ENCODE results near the gene UFC1.
"Not testable (repeated sequence)": the region's sequence is repeated elsewhere in the genome, so short reads cannot be mapped to it uniquely, and the experiment has no call there.

Gene UFC1

DNA sequence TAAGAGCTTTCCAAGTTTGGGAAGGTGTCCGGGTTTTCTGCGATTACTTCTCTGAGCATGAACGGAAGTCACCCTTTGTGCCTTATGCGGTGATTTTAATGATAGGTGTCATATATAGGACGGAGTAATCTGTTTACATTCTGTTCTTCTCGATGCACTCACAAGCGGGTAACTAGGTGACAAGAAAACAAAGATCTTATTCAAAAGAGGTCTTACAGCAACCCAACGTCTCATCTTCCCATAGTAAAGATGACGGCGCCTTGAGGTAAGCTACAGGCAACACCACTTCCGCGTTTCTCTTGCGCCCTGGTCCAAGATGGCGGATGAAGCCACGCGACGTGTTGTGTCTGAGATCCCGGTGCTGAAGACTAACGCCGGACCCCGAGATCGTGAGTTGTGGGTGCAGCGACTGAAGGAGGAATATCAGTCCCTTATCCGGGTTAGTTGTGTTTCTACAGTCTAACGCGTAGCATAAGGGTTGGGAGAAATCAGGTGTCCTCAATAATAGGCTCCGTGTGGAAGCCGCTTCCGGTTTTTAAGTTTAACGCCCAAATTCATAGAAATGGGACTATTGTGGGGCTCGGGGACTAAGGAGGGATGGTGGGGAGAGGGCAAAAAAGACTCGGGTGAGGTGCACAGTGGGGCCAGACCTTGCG, at the start of gene UFC1:
TSS of gene UFC1 (plus strand) at position 297 of the 656 bp plus-strand sequence. CDS start at position 317, 20 bp downstream.
- peak; percentile 83 for DNase-seq (ENCODE audit: low read depth, low spot score)

- DNase-seq (ENCODE audit: low read depth, low spot score): no peak
These were observed 47.3 kb upstream of the UFC1 start for GRCh38 chr1:161106431-161106830.

- DNase-seq (ENCODE audit: low read depth, low spot score): no peak
These were observed 42.7 kb upstream of the UFC1 start for GRCh38 chr1:161111117-161111516.

DNA sequence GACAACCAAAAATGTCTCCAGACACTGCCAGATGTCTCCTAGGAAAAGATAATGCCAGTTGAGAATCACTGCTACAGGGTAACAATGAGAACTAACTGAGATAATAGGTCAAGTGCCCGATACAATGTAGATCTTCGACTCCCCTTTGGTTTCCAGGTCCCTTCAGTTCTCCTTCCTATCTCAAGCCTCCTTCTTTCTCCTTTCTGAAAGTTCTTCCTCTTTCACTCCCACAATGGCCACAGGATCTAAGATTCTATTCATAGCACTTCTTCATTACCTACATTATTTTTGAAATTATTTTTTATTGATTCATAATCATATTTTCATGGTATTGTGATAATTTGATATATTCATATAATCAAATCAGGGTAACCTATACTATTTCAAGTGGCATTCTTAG, 42.3 kb upstream of the UFC1 start:
- DNase-seq (ENCODE audit: low read depth, low spot score): no peak

DNA sequence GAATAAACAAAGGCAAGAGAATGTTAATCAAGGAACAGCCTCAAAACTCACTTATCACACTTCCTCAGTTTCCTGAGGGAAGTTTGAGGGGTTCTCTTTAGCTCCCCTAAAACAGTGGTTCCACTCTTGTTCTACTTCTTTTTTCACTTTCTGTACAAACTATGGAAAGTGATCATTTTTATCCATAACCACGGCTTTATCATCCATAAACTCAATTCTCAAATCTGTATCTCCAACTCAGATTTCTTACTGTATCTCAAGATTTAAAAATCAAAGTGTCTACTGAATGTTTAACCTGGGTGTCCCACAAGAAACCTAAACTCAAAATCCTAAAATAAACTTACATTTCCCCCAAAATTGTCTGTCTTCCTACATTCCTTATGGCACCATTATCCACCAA, 39.9 kb upstream of the UFC1 start:
- DNase-seq (ENCODE audit: low read depth, low spot score): no peak

GRCh38 chr1:161114556-161114955, 39.2 kb upstream of the UFC1 start:
- DNase-seq (ENCODE audit: low read depth, low spot score): no peak

DNA sequence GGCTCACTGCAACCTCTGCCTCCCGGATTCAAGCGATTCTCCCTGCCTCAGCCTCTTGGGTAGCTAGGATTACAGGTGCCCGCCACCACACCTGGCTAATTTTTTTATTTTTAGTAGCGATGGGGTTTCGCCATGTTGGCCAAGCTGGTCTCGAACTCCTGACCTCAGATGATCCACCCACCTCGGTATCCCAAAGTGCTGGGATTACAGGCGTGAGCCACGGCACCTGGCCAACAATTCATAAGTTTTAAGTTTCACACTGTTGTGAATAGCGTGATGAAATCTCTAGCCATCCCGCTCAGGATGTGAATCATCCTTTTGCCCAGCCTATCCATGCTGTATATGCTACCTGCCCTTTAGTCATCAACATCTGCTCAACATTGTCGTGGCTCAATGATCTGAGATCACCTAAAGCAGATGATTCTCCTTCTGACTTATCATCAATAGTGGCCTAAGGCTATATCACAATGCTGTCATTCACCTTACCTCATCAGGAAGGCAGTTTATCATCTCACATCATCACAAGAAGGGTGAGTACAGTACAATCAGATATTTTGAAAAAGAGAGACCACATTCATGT, 38.6 kb upstream of the UFC1 start:
- DNase-seq (ENCODE audit: low read depth, low spot score): no peak

DNA sequence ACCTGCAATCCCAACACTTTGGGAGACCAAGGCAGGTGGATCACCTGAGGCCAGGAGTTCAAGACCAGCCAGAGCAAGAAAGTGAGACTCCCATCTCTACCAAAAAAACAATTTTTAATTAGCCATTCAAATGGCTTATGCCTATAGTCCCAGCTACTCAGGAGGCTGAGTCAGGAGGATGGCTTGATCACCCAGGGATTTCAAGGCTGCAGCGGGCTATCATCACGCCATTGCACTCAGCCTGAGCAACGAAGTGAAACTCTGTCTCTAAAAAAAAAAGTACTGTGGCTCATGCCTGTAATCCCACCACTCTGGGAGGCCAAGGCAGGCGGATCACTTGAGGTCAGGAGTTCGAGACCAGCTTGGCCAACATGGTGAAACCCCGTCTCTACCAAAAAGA, 37.8 kb upstream of the UFC1 start:
- not testable (repeated sequence) for DNase-seq (ENCODE audit: low read depth, low spot score)

- DNase-seq (ENCODE audit: low read depth, low spot score): peak; percentile 61
These were observed 35.8 kb upstream of the UFC1 start, which contains the start of the genes NIT1 and PFDN2 for GRCh38 chr1:161117759-161118581. NIT1 (plus strand) TSS chr1:161118105; CDS start chr1:161118177, 72 bp downstream. PFDN2 (minus strand) TSS chr1:161118037; CDS start chr1:161118026, 11 bp downstream.

DNA sequence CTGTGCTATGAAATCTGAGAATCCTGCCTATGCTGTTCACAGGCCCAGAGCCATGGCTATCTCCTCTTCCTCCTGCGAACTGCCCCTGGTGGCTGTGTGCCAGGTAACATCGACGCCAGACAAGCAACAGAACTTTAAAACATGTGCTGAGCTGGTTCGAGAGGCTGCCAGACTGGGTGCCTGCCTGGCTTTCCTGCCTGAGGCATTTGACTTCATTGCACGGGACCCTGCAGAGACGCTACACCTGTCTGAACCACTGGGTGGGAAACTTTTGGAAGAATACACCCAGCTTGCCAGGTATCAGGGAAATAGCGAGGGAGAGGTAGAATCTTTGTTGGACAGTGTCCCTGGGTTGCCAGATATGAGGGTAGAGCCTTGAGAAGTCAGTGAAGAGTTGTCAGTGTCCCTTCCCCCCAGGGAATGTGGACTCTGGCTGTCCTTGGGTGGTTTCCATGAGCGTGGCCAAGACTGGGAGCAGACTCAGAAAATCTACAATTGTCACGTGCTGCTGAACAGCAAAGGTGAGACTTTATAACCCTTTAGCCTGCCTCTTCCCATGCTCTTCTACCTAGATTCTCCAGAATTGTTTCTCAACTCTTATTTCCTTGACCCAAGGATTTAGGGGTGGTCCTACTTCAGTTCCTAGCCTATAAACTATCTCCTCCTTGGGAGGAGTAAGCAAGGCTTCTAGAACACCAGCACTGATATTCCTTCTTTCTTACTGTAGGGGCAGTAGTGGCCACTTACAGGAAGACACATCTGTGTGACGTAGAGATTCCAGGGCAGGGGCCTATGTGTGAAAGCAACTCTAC, 34.5 kb upstream of the UFC1 start:
- no peak for DNase-seq (ENCODE audit: low read depth, low spot score)

DNA sequence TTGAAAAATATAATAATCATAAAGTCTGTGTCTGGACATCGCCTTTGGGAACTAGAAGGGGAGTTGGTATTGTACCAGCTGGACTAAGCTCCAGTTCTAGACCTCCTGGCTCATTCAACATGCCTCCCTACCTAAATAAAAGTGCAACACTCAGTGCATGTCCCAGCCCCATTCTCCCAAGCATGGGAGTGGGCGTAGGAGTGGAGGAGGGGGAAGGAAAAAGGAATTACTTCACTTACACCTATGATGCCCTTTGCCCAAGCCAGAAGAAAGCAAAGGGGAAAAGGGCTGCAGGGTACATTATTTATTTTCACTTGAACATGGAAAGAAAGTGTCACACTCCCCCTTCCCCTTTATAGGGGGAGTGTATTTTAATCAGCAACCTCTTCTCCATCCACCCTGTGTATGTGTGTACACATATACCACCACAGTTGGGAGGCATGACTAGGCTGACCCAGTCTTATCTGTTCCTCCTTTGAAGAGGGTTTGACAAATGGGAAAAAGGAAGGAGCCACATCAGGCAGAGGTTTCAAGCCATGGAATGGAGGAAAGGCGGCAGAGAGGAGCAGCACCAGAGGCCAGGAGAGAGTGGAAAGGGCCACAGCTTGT, 32.6 kb upstream of the UFC1 start:
- DNase-seq (ENCODE audit: low read depth, low spot score): no peak

DNA sequence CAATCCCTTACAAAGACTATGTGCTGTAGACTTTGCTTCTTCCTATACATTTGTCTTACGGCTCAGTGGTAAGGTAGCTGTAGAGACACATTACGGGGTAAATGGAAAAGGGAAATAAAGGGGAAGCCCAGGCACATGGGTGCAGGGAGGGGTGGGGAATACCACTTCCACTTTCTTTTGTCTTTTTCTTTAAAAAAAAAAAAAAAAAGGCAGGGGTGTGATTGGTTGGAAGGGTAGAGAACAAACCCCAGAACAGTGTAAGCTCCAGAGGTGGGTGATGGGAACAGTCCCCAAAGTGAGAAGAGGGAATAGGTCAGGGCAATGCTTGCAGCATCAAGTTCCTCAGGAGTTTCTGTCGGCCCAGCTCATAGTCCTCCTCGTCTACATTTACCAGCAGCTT, 31.9 kb upstream of the UFC1 start:
- no peak for DNase-seq (ENCODE audit: low read depth, low spot score)

GRCh38 chr1:161122967-161123366, 30.8 kb upstream of the UFC1 start:
- no peak for DNase-seq (ENCODE audit: low read depth, low spot score)

DNA sequence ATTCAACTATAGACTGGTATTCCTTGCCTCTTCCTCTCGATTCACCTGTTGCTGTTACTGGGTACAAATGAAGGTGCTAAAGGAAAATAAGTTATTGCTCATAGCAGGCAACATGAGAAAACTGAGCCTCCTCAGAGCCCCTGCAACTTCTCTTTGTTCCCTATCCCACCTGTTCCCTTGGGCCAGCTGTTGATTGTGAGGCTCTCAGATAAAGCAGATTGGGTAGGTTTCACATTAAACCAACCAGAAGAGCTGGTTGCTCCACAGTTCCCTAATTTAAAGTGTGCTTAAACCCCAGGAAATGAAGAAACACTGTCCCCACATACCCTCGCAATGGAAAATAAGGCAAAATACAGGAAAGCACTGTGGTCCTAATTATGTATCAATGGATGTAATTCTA, 26.1 kb upstream of the UFC1 start:
- no peak for DNase-seq (ENCODE audit: low read depth, low spot score)

DNA sequence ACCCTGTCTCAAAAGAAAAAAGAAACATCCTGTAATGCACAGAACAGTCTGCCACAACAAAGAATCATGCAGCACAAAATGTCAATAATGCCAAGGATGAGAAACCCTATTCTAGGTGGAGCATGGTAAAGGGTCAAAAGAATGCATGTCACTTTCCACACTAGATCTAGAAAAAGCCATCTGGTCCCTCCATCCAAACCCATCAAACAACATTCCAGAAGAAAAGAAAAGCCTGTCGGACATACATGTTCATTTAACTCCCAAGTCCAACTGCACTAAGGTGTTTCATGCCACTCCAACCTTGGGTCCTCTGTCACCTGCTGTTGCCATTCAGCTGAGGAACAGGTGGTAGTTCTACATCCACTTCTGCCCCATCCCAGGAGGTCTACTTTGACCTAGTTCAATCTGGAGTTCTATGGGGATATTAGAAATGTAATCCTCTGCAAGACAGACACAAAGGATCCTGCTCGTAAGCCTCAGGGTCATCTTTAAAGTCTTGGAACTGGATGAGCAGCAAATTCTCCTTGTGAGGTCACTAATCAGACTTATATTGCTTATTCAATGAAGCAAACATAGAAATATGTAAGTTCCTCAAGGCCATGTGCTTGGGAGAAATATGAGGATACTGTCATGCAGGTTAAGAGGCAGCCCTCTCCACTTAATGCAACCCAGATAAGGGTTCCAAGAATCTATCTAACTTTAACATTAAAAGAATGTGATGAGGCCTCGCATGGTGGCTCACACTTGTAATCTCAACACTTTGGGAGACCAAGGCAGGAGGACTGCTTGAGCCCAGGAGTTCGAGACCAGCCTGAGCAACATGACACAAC, 25.0 kb upstream of the UFC1 start:
- no peak for DNase-seq (ENCODE audit: low read depth, low spot score)

DNA sequence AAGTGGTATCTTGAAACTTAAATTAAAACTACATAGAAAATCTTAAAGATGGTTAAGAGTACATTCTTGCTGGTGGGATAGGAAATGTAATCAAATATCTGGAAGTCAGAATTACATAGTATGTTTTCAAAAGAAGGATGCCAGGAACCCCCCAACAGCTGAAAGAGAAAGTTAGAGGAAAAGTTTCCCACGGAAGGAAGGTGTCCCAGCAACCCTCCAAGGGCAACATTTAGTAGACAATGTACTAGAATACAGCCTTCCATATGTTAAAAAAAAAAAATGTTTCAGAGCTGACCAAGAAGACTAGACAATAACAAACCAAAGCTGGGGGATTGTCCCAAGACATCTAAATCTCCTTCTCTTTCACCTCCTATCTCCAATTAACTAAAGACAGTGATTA, 23.5 kb upstream of the UFC1 start:
- DNase-seq (ENCODE audit: low read depth, low spot score): no peak

- no peak for DNase-seq (ENCODE audit: low read depth, low spot score)
These were observed 22.0 kb upstream of the UFC1 start for GRCh38 chr1:161131523-161132409.

DNA sequence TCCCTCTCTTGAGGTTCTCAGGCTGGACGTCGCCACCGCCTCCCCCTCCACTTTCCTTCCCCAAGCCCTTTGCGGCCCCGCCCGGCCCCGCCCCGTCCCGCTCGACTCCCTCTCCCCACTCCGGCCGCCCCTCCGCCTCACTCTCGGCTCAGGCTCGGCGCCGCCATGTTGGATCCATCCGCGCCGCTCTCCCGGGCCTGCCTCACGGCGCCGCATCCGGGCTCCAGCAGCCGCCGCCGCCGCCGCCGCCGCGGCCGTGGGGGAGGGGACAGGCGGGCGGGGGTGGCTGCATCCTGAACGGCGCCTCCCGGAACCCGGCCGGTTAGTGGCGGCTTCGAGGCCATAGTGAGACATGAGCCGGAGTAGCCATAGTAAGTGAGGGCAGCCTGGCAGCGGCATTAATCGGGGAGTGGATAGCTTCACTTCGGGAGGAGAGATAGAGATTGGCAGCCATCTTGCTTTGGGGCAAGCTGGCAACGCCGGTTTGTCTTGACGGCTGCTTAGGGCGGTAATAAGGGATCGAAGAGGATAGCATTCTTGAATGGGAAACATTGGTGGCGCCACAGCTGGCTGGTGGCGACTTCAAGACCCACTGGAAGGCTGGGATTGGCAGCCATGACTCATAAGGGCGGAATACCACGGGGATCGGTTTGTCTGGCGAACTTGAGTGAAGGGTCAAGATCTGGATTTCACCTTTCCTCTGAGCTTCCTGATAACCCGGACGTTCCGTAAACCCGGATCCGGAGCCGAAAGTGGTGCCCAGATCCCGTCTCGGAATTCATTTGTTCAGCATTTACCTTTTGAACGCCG, 21.2 kb upstream of the UFC1 start, which contains the start of gene DEDD:
TSS of gene DEDD (minus strand) at position 258 of the 810 bp plus-strand sequence. CDS start 8,205 bp downstream, outside the sequence.
- DNase-seq (ENCODE audit: low read depth, low spot score): peak; percentile 90

Data from smooth muscle cell of the brain vasculature (primary cell).